GM21526 (cell line): ENCODE data around the gene CLC.
"Not testable (repeated sequence)": the region's sequence is repeated elsewhere in the genome, so short reads cannot be mapped to it uniquely, and the experiment has no call there.

Experiments
- ATAC-seq: cut with Tn5 transposase; IDR thresholded peaks from one replicate; pipeline ENCODE4 v1.9.1; 2021; ENCODE audit warnings: moderate library complexity; ENCODE audit not compliant: unreplicated experiment, low FRiP score

CLC gene

DNA sequence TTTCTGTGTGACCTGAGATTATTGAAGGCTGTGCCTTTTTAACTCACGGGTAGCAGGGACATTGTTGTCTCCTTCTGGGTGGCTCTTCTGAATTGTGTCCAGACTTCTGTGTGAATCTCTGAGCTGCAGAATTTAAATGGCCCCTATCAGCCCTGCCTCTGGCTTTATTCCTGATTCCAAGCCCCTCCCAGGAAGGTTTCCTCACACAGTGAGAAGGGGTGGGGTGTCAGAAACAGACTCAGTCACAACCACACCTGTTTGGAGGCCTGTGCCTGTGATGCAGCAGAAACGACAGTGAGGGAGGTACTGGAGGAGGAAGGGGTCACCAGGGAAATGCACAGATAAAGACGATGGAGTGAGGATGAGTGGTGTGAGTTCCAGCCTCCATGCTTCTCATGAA lies at the start of gene CLC:
TSS of gene CLC (minus strand) at position 139 of the 400 bp plus-strand sequence. CDS start at position 62, 77 bp downstream.
- ATAC-seq = no peak

DNA sequence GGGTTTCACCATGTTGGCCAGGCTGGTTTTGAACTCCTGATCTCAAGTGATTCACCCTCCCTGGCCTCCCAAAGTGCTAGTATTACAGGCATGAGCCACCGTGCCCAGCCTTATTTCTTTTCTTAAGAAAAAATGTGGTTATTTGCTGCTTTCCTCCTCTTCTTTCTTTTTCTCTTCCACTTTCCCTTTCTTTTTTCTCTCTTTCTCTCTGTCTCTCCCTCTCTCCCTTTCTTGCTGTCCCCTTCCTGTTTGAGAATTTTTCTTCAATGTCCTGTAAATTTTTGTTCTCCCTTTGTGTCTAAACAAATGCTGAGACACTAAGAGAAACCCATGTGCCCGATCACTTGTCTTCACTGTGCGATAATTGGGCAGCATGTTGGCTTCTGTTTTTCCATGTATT lies 43.1 kb upstream of the CLC start:
- no peak for ATAC-seq

DNA sequence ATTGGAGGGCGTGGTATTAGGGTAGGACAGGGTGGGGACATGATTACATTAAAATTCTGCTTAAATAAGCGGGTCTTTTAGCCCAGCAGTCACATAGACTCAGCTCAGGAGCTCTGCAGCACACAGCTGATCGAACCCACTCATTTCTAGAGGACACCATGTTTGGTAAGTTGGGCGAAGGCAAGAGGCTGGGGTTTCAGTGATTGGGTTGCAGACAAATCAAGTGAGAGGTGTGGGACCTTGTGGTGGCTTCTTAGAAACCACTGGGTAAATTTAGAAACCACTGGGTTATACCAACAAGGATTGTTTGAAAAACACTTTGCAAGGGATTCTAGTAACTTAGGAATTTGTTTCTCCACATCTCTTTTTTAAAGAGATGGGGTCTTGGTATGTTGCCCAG lies 40.9 kb upstream of the CLC start, which contains the start of gene LEUTX:
TSS of gene LEUTX (plus strand) at position 92 of the 400 bp plus-strand sequence. CDS start at position 159, 67 bp downstream.
- no peak for ATAC-seq

DNA sequence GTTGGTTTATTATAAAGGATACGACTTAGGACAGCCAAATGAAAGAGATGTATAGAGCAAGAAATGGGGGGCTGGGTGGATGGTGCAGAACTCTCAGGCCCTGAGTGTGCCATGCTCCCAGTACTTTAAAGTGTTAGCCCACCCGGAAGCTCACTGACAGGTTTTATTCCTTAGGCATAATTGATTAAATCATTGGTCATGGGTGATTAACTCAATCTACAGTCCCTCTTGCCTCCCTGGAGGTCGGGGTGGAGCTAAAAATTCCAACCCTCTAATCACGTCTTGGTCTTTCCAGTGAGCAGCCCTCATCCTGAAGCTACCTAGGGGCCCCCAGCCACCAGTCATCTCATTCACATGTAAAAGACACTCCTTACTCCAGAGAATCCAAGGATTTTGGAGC lies 31.0 kb upstream of the CLC start:
- no peak for ATAC-seq

DNA sequence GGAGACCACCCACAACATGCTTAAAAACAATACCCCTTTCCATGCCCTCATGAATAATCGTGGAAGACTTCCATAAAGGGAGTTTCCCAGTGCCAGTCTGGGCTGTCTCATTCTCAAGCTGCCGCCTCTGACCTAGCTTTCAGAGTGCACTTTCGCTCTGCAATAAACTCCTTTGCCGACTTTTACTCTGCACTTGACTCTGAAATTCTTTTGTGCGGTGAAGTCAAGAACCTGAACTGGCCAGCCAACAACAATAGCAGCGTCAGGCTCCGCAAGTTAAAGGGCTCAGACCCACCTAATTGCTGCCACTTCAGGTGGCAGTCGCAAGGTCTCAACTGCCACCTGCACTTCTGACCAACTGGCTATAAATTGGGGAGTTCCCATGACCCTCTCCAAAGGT lies 30.5 kb upstream of the CLC start:
- ATAC-seq = no peak

DNA sequence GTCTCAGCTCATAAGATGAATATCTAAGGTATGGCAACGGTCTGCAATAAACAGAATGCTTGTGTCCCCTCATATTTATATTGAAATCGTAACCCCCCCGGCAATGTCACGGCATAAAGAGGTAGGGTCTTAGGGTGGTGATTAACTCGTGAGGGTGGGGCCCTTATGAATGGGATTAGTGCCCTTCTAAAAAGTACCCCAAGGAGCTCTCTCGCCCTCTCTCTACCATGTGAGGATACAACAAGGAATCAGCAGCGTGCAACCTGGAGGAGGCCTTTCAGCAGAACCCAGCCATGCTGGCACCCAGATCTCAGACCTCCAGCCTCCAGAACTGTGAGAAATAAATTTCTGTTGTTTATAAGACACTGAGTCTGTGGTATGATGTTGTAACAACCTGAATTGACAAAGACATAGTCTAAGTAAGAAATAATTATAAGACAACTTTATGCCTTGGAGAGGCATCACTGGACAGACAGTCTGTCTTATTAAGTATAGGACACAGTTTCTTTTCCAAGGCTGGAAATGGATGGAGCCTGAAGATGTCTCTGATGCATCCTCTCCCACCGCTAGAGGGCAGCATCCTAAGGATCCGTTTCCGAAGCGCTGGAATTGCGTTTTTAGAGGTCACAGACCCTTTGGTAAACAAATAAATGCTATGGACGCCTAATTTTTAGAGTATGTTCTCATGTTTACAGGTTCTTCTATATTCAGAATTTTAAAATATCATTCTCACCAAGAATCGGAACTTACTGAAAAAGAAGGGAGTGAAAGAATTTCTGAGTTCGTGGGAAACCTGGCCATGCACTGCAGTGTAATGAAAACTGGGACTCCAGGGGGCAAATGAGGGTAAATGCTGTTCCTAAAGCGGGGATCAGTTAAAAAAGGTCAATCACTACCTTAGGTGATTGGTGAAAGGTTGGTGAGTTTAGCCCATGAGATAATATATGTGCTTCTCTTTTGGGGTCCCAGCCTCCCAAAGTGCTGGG lies 27.6 kb upstream of the CLC start:
- ATAC-seq = no peak

DNA sequence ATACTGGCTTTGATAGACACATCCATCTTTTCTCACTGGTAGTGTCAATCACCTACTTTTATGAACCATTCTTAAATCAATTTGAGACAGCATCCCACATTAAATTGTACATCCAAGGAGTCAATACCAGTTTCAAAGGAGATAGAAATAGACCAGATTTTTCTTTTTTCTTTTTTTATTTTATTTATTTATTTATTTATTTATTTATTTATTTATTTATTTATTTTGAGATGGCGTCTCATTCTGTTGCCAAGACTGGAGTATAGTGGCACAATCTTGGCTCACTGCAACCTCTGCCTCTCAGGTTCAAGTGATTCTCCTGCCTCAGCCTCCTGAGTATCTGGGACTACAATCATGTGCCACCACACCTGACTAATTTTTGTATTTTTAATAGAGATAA lies 24.0 kb upstream of the CLC start:
- not testable (repeated sequence) for ATAC-seq

DNA sequence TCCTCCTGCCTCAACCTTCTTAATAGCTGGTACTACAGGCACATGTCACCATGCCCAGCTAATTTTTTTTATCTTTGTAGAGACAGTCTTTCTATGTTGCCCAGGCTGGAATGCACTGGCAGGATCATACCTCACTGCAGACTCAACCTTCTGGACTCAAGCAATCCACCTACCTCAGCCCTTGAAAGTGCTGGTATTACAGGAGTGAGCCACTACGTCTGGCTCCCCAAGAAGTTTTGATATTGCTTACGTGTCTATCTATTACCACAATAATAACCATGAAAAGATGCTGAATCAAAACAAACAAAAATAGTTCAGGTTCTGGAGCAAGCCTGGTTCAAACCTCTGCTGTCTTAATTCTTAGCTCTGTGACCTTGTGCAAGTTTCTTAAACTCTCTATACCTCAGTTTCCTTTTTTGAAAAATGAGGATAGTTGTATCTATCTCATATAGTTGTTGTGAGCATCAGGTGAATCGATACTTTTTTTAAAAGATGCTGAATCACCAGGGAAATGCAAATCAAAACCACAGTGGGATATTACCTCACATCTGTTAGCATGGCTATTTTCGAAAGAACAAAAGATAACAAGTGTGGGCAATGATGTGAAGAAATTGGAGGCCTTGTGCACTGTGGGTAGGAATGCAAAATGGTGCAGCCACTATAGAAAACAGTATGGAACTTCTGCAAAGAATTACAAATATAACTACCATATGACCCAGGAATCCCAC lies 21.8 kb upstream of the CLC start:
- no peak for ATAC-seq

DNA sequence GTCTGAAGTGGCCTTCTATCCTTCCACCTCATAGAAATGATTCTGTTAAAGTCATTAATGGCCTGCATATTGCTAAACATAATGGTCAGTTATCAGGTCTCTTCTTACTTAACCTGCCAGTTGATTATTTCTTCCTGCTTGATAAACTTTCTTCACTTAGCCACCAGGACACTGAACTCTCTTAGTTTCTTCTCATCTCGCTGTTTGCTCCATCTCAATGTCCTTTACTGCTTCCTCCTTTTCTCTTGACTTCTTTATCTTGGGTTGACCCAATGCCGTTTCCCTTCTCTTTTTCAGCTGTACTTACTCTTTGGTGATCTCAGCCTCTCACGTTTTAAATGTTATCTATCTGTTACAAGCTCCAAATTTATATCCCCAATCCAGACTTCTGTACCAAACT lies 17.1 kb upstream of the CLC start:
- no peak for ATAC-seq

DNA sequence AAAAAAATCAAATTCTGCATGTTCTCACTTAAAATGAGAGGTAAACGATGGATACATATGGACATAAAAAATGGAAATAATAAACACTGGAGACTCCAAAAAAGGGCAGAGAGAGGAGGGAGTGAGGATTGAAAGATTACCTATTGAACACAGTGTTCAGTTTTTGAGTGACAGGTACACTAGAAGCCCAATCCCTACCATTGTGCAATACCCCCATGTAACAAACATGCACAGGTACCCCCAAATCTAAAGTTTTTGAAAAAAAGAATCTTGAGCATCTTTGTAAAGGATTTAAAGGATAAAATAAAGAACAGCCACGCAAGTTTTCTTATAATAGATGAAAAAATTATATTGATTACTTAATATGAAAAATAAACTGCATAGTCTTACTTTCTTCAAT lies 16.7 kb upstream of the CLC start:
- ATAC-seq = no peak

DNA sequence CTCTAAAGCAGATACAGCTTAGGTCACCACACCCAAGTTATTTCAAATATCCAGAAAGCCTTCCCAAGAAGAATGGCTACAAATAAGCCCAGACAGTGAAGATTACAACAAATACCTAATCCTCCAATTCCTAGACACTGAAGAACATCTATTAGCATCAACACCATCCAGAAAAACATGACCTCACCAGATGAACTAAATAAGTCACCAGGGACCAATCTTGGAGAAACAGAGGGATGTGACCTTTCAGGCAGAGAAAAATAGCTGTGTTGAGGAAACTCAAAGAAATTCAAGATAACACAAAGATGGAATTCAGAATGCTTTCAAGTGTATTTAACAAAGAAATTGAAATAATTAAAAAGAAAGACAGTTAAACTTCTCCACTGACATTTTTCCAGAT lies 15.0 kb upstream of the CLC start:
- ATAC-seq = no peak

DNA sequence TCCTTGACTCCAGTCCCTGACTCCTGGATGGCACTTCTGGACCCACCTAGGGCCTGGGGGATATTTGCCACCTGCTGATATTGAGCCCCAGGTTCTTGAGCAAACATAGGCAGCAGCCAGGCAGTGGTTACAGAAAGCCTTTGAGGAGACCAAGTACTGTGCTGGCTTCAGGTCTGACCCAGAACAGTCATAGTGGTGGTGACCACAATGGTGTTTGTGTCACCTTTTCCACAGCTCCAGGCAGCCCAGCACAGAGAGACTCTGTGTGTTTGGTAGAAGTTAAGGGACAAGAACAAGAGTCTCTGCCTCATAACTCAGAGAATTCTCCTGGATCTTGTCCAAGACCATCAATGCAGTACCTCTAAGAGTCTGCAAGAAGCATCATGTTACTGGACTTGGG lies 14.6 kb upstream of the CLC start:
- ATAC-seq = no peak

DNA sequence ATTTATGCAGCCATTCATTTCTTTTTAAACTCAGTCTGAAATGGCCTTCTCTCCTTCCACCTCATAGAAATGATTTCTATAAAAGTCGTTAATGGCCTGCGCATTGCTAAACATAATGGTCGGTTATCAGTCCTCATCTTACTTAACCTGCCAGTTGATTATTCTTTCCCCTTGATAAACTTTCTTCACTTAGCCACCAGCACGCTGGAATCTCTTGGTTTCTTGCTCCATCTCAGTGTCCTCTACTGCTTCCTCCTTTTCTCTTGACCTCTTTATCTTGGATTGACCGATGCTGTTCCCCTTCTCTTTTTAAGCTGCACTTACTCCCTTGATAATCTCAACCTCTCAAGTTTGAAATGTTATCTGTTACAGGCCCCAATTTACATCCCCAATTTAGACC lies 12.2 kb upstream of the CLC start:
- no peak for ATAC-seq

DNA sequence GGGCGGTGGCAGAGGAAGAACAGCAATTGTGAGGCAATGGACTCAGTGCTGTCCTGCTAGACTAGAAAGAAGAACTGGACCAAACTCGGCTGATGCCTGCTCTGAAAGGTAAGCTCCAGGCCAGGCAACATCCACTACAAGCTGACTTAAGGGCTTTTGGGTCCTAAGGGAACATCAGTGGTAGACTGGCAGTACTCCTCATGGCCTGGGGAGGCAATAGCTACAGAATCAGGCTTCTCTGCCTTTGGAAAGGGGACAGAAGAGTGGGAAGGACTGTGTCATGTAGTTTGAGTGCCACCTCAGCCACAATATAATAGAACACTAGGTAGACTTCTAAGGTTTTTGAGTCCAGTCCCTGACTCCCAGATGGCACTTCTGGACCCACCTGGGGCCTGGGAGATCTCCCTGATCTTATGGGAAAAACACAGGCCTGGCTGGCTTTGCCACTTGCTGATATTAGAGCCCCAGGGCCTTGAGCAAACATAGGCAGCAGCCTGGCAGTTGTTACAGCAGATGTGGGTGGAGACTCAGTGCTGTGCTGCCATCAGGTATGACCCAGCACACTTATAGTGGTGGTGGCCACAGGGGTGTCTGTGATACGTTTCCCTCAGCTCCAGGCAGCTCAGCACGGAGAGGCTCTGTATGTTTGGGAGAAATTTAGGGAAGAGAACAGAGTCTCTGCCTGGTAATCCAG lies 9.2 kb upstream of the CLC start:
- ATAC-seq = no peak

DNA sequence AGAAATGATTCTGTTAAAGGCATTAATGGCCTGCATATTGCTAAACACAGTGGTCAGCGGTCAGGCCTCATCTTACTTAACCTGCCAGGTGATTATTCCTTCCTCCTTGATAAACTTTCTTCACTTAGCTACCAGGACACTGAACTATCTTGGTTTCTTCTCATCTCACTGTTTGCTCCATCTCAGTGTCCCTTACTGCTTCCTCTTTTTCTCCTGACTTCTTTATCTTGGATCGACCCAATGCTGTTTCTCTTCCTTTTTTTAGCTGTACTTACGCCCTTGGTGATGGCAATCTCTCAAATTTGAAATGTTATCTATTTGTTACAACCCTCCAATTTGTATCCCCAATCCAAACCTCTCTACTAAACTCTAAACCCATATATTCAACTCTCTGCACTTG lies 7.8 kb upstream of the CLC start:
- ATAC-seq = no peak

DNA sequence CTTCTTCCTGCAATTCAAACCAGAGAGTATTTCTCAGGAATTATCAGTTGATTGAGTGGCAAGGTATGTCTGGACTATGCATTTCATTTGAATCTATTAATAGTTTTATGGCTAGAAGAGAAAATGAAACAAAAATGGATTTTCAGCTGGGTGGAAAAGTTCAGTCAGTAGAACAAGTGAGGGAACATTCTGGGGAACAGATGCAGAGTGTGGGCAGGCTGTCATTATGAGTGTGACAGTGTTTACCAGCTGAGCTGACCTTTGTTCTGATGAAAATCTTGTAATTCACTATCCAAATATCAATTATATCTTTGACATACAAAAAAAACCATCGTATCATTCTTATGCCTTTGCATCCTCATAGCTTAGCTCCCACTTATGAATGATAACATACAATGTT lies 2.6 kb upstream of the CLC start:
- ATAC-seq = no peak

DNA sequence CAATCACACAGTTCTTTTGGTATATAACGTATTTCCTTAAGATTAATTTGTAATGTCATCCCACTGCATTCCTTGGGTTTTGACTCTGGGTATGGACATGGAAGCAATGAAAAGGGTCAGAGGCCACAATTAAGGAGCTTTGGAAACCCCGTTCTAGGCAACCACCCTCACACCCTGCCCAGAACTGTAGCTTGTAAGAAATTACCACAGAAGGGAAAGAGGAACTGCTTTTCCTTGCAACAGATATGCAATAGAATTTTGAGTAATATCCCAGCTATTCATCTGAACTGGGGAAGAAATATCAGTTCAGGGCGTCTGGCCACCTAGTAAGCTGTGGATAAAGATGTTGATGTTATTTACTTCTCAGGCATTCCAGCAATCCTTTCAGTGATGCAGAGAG lies 985 bp upstream of the CLC start:
- no peak for ATAC-seq

DNA sequence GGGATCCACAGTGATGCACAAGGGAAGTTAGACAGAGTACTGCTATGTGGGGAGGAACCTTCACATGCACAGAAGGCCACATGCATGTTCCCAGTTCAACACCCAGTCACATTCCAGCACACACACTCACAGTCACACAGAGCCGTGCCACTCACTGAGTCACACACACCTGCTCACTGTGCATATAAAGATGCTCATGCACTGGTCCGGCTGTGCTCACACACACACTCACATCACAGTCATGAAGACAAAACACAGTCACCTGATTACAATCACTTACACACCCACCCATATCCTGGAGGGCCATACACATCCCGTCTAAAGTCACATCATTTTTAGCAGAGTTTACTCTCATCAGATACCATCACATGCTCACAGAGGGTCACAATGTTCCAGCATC lies 478 bp downstream of the CLC start:
- ATAC-seq = no peak

DNA sequence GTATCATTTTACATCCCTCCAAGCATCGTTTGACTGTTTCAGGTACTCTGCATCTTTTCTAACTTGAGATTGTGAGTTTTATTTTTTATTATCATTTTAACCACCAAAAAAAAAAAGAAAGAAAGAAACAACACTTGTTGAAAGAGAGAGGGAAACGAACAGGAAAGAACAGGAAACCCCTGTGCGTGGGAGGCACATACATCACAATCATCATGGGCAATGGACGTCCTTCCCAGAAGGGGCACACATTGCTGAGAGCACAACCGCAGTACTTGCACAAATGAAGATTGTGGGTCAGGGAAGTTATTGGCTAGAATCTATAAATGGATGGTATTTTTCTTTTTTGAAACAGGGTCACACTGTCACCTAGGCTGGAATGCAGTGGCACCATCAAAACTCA lies 1.7 kb downstream of the CLC start:
- no peak for ATAC-seq

DNA sequence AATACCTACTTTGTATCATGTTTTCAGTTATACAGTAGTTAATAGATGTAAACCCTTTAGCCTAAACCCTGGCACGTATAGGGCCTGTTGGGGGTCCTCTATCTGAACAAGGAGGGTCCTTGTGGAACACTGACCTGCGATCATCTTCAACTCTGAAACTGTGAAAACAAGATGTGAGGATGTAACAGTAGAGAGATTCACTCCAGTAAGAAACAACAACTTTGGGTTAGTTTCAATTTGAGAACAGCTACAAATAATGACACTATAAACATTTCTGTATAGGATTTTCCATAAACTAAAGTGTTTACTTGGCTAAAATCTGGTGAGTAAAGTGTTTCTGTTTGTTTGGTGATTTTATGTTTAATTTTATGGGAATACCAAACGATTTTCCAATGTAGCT lies 2.1 kb downstream of the CLC start:
- ATAC-seq = no peak

DNA sequence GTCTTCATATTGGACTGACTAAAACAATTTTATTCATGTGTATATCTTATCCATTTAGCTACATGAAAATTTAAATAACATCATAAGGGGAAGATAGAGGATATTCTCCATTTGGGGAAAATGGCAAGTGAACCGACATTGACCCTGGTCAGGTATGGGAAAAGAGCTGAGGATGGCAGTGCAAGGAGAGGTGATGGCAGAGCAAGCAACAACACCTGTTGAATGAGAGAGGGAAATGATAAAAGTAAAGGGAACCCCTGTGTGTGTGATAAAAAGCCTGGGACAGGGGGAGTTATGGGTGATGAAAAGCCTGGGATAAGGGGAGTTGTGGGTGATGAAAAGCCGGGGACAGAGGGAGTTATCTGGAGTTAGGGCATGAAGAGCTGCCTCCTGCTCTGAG lies 4.0 kb downstream of the CLC start:
- no peak for ATAC-seq
